Caco-2 (cell line): ENCODE data around the gene ENPP1. TPM values are rescaled to one million over a fixed set of nuclear protein-coding genes. Genes with fewer than 3 reads are reported as not detected.

Source experiments
- BruUV-seq: library from RNA; stranded (reverse); fragments of 400-500 nt; replicated peaks from 2 replicates; lab custom pipeline; 2021; lab: Mats Ljungman, UMichigan
- CTCF ChIA-PET: fragments of 300-600 bp; sonication (Branson Sonifier 250); formaldehyde crosslinking; loops from one replicate; lab custom pipeline; 2022; ENCODE audit warnings: antibody characterized with exemption; lab: Charles Lee
- POLR2A ChIA-PET: fragments of 300-600 bp; sonication (Branson Sonifier 250); formaldehyde crosslinking; loops from one replicate; lab custom pipeline; 2022; ENCODE audit warnings: antibody characterized with exemption; lab: Charles Lee
- DNase-seq, 2 experiments: peaks; one replicate each; pipeline versions ENCODE4 v3.0.0 to v3.0.0-alpha.2; 2020 to 2022
- H3K27me3 ChIP-seq: replicated peaks from 2 replicates; pipeline ENCODE4 v1.6.0; 2011; ENCODE audit warnings: low read length; ENCODE audit not compliant: control insufficient read depth, insufficient read depth
- H3K36me3 ChIP-seq: 2 replicates; pipeline ENCODE4 v1.5.1; 2011; ENCODE audit warnings: low read length; ENCODE audit not compliant: control insufficient read depth, insufficient read depth
- H3K4me1 ChIP-seq: fragments of 250-450 bp; sonication (Bioruptor Pico); 2 replicates; pipeline ENCODE4 v1.5.1; 2020; ENCODE audit warnings: mild to moderate bottlenecking
- H3K4me3 ChIP-seq: 2 replicates; pipeline ENCODE4 v1.5.1; 2011; ENCODE audit warnings: low read depth, mild to moderate bottlenecking, control low read depth, low read length
- H3K9me3 ChIP-seq: fragments of 250-450 bp; sonication (Bioruptor Pico); 2 replicates; pipeline ENCODE4 v1.5.1; 2020; ENCODE audit warnings: mild to moderate bottlenecking, moderate library complexity
- H3K27ac Mint-ChIP-seq: one replicate; pipeline ENCODE4 v1.8.0; 2022; ENCODE audit warnings: mixed read lengths; ENCODE audit not compliant: unreplicated experiment
- H3K27me3 Mint-ChIP-seq: one replicate; pipeline ENCODE4 v1.8.0; 2022; ENCODE audit warnings: mixed read lengths; ENCODE audit not compliant: insufficient read depth, unreplicated experiment
- H3K36me3 Mint-ChIP-seq: one replicate; pipeline ENCODE4 v1.8.0; 2022; ENCODE audit warnings: mild to moderate bottlenecking, mixed read lengths; ENCODE audit not compliant: insufficient read depth, unreplicated experiment
- H3K4me1 Mint-ChIP-seq: one replicate; pipeline ENCODE4 v1.8.0; 2022; ENCODE audit warnings: low read depth, mixed read lengths; ENCODE audit not compliant: unreplicated experiment
- H3K4me3 Mint-ChIP-seq: one replicate; pipeline ENCODE4 v1.8.0; 2022; ENCODE audit warnings: mild to moderate bottlenecking, moderate library complexity, mixed read lengths; ENCODE audit not compliant: unreplicated experiment
- H3K9me3 Mint-ChIP-seq: one replicate; pipeline ENCODE4 v1.8.0; 2022; ENCODE audit warnings: mixed read lengths; ENCODE audit not compliant: unreplicated experiment
- CTCF ChIP-seq, 2 experiments: fragments of 200-600 bp in 1 of 2; IDR thresholded peaks; 1 replicate in 1 of 2; 2 replicates in 1 of 2; pipeline versions ENCODE4 v1.5.1 to v1.8.0; 2011 to 2022; ENCODE audit warnings: antibody characterized with exemption in 1 of 2, control low read depth in 1 of 2, inconsistent platforms in 1 of 2, low read depth in 1 of 2, low read length in 1 of 2, mild to moderate bottlenecking in 1 of 2, moderate library complexity in 1 of 2; ENCODE audit not compliant: insufficient read depth in 1 of 2, severe bottlenecking in 1 of 2, unreplicated experiment in 1 of 2
- intact Hi-C: fragments of 100-400 bp; cut with micrococcal nuclease; formaldehyde crosslinking; loops from one replicate; pipeline ENCODE4 v1.10.0; 2022; ENCODE audit not compliant: unreplicated experiment
- microRNA-seq: library from miRNA; unstranded; fragments of <30 nt; microRNA quantifications from one replicate; pipeline ENCODE4 v1.2.0, GENCODE V29; 2022
- total RNA-seq: library from RNA; stranded (reverse); gene quantifications from 2 replicates; pipeline ENCODE4 v1.2.3, GENCODE V29; 2022

The ENPP1 gene
- total RNA-seq, 1 experiment from 2014 or later = 4.8 TPM

- H3K9me3 Mint-ChIP-seq = no peaks in the 10 kb centered on the region
- H3K9me3 ChIP-seq = no peaks in the 10 kb centered on the region
- BruUV-seq = no TSS peak
- H3K27me3 ChIP-seq = no peaks in the 10 kb centered on the region
- no peaks in the 10 kb centered on the region for H3K36me3 ChIP-seq
- peaks cover 6% of the 10 kb centered on the region for H3K4me1 Mint-ChIP-seq
- TF ChIP-seq CTCF (IDR thresholded peaks at IDR 0.05; ENCODE audit: insufficient read depth in 1 of 2, low read depth in 1 of 2, low read length in 1 of 2, severe bottlenecking in 1 of 2, unreplicated experiment in 1 of 2) = no peak
- no peak overlapping the region for H3K4me3 Mint-ChIP-seq
- H3K27ac Mint-ChIP-seq = no peak overlapping the region
- CTCF ChIA-PET = interaction anchor here (0.8 kb wide), 1 partner anchor 13 kb away, joined by 3 read pairs; the partner anchor contains the start of gene CCN2
- DNase-seq = no peak
- no peak overlapping the region for H3K4me3 ChIP-seq
- no peaks in the 10 kb centered on the region for H3K4me1 ChIP-seq
- POLR2A ChIA-PET = interaction anchor here (1.2 kb wide), 1 partner anchor 14 kb away, joined by 3 read pairs; no protein-coding TSS in a partner anchor
- no peaks in the 10 kb centered on the region for H3K27me3 Mint-ChIP-seq
- intact Hi-C loops = no loop called here
- H3K36me3 Mint-ChIP-seq = no peaks in the 10 kb centered on the region
These were observed 130.1 kb downstream of the ENPP1 start for GRCh38 chr6:131937703-131938631.

Small RNAs within 50 kb of the gene (microRNA-seq; reads per million reads assigned to microRNA genes)
- gene MIR548H5 = not detected

Other genes starting within 250 kb of the ENPP1 start
- not detected in 2 replicates for gene ARG1, start 234.8 kb upstream of the ENPP1 start, total RNA-seq
- gene MED23, start 179.8 kb upstream of the ENPP1 start, total RNA-seq = 19.1 and 22.4 TPM in 2 replicates
- gene ENPP3, start 170.7 kb upstream of the ENPP1 start, total RNA-seq = not detected in 2 replicates
- not detected in 2 replicates for gene OR2A4, start 106.6 kb upstream of the ENPP1 start, total RNA-seq
- not detected in 2 replicates for gene CTAGE9, start 97.0 kb upstream of the ENPP1 start, total RNA-seq
- gene CCN2, start 143.4 kb downstream of the ENPP1 start, total RNA-seq = 13.8 and 16.1 TPM in 2 replicates